Astrocyte of the cerebellum (primary cell): ENCODE data around the gene CPM.

Experiments
- DNase-seq: peaks from one replicate; pipeline ENCODE4 v3.0.0-alpha.2; 2011; ENCODE audit warnings: low read depth
- H3K4me3 ChIP-seq: 2 replicates; pipeline ENCODE4 v1.5.1; 2011; ENCODE audit warnings: mild to moderate bottlenecking, low read depth, low read length, moderate library complexity
- in situ Hi-C: cut with HindIII; loops from 2 replicates; pipeline ENCODE4 v1.10.0; 2017; ENCODE audit warnings: low sequenced_read_pairs
- TF ChIP-seq, protein P1 (sequence below): IDR thresholded peaks from 2 replicates; pipeline ENCODE4 v1.5.1; 2012; ENCODE audit warnings: low read length, low read depth, moderate library complexity, mild to moderate bottlenecking; ENCODE audit errors: missing control alignments

Gene CPM

GRCh38 chr12:68896881-68897540, 36.0 kb downstream of the CPM start:
- no peak for DNase-seq
- TF ChIP-seq, protein P1, sequence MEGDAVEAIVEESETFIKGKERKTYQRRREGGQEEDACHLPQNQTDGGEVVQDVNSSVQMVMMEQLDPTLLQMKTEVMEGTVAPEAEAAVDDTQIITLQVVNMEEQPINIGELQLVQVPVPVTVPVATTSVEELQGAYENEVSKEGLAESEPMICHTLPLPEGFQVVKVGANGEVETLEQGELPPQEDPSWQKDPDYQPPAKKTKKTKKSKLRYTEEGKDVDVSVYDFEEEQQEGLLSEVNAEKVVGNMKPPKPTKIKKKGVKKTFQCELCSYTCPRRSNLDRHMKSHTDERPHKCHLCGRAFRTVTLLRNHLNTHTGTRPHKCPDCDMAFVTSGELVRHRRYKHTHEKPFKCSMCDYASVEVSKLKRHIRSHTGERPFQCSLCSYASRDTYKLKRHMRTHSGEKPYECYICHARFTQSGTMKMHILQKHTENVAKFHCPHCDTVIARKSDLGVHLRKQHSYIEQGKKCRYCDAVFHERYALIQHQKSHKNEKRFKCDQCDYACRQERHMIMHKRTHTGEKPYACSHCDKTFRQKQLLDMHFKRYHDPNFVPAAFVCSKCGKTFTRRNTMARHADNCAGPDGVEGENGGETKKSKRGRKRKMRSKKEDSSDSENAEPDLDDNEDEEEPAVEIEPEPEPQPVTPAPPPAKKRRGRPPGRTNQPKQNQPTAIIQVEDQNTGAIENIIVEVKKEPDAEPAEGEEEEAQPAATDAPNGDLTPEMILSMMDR: no peak
- in situ Hi-C loops: no loop called here
- no peak overlapping the region for H3K4me3 ChIP-seq

GRCh38 chr12:68894276-68894855, 38.6 kb downstream of the CPM start:
- no peak for DNase-seq
- in situ Hi-C loops: no loop called here
- TF ChIP-seq, protein P1: no peak
- H3K4me3 ChIP-seq: no peak overlapping the region

GRCh38 chr12:68893741-68894140, 39.2 kb downstream of the CPM start:
- in situ Hi-C loops: no loop called here
- H3K4me3 ChIP-seq: no peak overlapping the region
- TF ChIP-seq, protein P1: no peak
- no peak for DNase-seq

- no peak overlapping the region for H3K4me3 ChIP-seq
- DNase-seq: no peak
- TF ChIP-seq, protein P1: no peak
- in situ Hi-C loops: no loop called here
These were observed 39.8 kb downstream of the CPM start for GRCh38 chr12:68893201-68893600.

DNA sequence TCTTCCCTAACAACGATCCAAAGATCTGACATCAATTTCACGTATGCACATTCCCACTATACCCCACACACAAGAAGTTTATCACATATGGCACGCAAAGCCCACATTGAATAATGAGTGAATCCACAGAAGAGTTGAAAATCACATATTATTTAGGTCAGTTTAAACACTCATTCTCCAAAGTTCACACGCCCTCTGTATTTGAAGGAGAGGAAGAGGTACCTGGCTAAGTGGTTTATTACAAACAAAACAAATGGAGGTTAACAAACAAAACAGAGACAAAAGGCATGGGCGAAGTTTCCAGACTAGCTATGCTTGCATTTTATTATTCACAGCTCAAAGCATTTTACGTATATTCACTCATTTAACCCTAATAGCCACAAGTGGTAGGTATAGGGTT, 41.8 kb downstream of the CPM start:
- TF ChIP-seq, protein P1: no peak
- no peak overlapping the region for H3K4me3 ChIP-seq
- DNase-seq: no peak
- in situ Hi-C loops: no loop called here

- no peak for DNase-seq
- H3K4me3 ChIP-seq: no peak overlapping the region
- TF ChIP-seq, protein P1: no peak
- in situ Hi-C loops: no loop called here
These were observed 42.3 kb downstream of the CPM start for GRCh38 chr12:68890701-68891113.
